GM12875 (cell line): ENCODE results near the gene C4orf54.

Experiments used
- H3K4me3 ChIP-seq: one replicate; pipeline ENCODE4 v1.5.1; 2011; ENCODE audit warnings: low read depth, low read length, control low read depth
- TF ChIP-seq, protein P1 (sequence below): IDR thresholded peaks from 2 replicates; pipeline ENCODE4 v1.5.1; 2011; ENCODE audit warnings: low read depth, mild to moderate bottlenecking, control low read depth, inconsistent platforms, low read length, moderate library complexity, borderline replicate concordance; ENCODE audit not compliant: insufficient read depth

The C4orf54 gene

GRCh38 chr4:99647071-99647470, 10.6 kb downstream of the C4orf54 start:
- H3K4me3 ChIP-seq = no peak overlapping the region
- TF ChIP-seq, protein P1, sequence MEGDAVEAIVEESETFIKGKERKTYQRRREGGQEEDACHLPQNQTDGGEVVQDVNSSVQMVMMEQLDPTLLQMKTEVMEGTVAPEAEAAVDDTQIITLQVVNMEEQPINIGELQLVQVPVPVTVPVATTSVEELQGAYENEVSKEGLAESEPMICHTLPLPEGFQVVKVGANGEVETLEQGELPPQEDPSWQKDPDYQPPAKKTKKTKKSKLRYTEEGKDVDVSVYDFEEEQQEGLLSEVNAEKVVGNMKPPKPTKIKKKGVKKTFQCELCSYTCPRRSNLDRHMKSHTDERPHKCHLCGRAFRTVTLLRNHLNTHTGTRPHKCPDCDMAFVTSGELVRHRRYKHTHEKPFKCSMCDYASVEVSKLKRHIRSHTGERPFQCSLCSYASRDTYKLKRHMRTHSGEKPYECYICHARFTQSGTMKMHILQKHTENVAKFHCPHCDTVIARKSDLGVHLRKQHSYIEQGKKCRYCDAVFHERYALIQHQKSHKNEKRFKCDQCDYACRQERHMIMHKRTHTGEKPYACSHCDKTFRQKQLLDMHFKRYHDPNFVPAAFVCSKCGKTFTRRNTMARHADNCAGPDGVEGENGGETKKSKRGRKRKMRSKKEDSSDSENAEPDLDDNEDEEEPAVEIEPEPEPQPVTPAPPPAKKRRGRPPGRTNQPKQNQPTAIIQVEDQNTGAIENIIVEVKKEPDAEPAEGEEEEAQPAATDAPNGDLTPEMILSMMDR = no peak

- no peak overlapping the region for H3K4me3 ChIP-seq
- TF ChIP-seq, protein P1 = no peak
Measured at GRCh38 chr4:99645638-99646037, 12.0 kb downstream of the C4orf54 start.

- TF ChIP-seq, protein P1 = no peak
Measured at GRCh38 chr4:99645036-99645435, 12.6 kb downstream of the C4orf54 start.

DNA sequence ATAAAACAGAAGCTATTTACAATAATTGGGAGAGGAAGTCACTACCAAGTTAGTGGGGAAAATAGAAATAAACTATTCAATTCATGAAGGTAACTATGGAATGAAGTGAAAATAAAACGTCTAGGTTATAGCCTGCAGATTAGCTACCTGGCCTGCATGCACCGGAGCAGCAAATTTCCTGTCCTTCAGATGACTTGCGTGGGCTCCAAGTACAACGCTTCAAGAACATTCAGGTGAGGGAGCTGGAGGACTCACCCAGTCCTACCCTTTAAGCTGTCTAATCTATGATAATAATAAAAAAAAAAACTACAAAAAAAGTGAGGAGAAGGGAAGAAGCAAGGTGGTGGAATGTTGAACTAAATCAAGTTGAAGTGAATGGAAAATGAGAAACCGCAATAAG, 13.2 kb downstream of the C4orf54 start:
- TF ChIP-seq, protein P1 = no peak
- no peak overlapping the region for H3K4me3 ChIP-seq

More at GRCh38 chr4:99645036-99645435, 12.6 kb downstream of the C4orf54 start:
- no peak overlapping the region for H3K4me3 ChIP-seq

- TF ChIP-seq, protein P1 = no peak
- no peak overlapping the region for H3K4me3 ChIP-seq
Measured at GRCh38 chr4:99642725-99643489, 14.7 kb downstream of the C4orf54 start.

- TF ChIP-seq, protein P1 = no peak
- no peak overlapping the region for H3K4me3 ChIP-seq
Measured at GRCh38 chr4:99640676-99641075, 17.0 kb downstream of the C4orf54 start.

DNA sequence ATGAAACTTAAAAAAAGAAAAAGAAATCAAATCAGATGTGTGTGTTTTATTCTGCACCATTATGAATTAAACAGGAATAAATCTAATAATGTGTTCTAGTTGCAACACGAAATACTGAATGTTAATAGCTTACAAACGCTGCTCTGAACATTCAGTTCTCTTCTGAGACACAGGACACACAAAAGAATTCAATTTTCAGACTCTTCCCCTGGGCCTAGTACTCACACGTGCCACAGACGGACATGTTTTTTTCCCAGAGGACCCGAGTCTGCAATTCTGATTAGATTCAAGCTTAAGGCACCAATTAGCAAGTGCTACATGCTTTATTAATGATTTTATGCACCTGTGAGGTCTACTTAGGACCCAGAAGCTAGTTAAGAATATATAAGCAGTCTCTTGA, 20.5 kb downstream of the C4orf54 start:
- H3K4me3 ChIP-seq = no peak overlapping the region
- TF ChIP-seq, protein P1 = no peak
